GM18519 (cell line): ENCODE data around the gene TAGLN.
"Not testable (repeated sequence)": the region's sequence is repeated elsewhere in the genome, so short reads cannot be mapped to it uniquely, and the experiment has no call there.

Experiments used
- ATAC-seq: cut with Tn5 transposase; IDR thresholded peaks from one replicate; pipeline ENCODE4 v1.9.1; 2021; ENCODE audit warnings: mild to moderate bottlenecking, moderate library complexity; ENCODE audit not compliant: unreplicated experiment, low FRiP score

Gene TAGLN

GRCh38 chr11:117180661-117181585, 18.2 kb upstream of the TAGLN start:
- no peak for ATAC-seq

- ATAC-seq, result no peak
Measured at GRCh38 chr11:117181586-117182550, 17.3 kb upstream of the TAGLN start.

- ATAC-seq, result no peak
Measured at GRCh38 chr11:117182551-117182935, 16.6 kb upstream of the TAGLN start.

GRCh38 chr11:117183178-117183577, 16.0 kb upstream of the TAGLN start:
- ATAC-seq, result not testable (repeated sequence)

- no peak for ATAC-seq
Measured at GRCh38 chr11:117183724-117184349, 15.3 kb upstream of the TAGLN start.

- no peak for ATAC-seq
Measured at GRCh38 chr11:117185736-117186430, 13.3 kb upstream of the TAGLN start.

GRCh38 chr11:117186431-117186761, 12.8 kb upstream of the TAGLN start:
- no peak for ATAC-seq

GRCh38 chr11:117187007-117187406, 12.2 kb upstream of the TAGLN start:
- ATAC-seq, result no peak

- ATAC-seq, result no peak
Measured at GRCh38 chr11:117187428-117187798, 11.8 kb upstream of the TAGLN start.

GRCh38 chr11:117187799-117188481, 11.2 kb upstream of the TAGLN start:
- no peak for ATAC-seq

GRCh38 chr11:117188620-117189081, 10.5 kb upstream of the TAGLN start:
- no peak for ATAC-seq

- ATAC-seq, result no peak
Measured at GRCh38 chr11:117189191-117189940, 9.8 kb upstream of the TAGLN start.

- ATAC-seq, result no peak
Measured at GRCh38 chr11:117189941-117190544, 9.1 kb upstream of the TAGLN start.

- ATAC-seq, result no peak
Measured at GRCh38 chr11:117191680-117192400, 7.3 kb upstream of the TAGLN start.

GRCh38 chr11:117192401-117192875, 6.7 kb upstream of the TAGLN start:
- ATAC-seq, result no peak

- ATAC-seq, result no peak
Measured at GRCh38 chr11:117193130-117194020, 5.8 kb upstream of the TAGLN start.

GRCh38 chr11:117194267-117194666, 4.9 kb upstream of the TAGLN start:
- no peak for ATAC-seq
